ENCODE measurements around the gene CYB5R3. TPM values are rescaled to one million over a fixed set of nuclear protein-coding genes. Genes with fewer than 3 reads are reported as not detected.

CYB5R3 gene
- total RNA-seq, 4 donors from 2014 or later, result 52.6 to 120 (median 75.5) TPM

GRCh38 chr22:42622061-42622710, 27.0 kb downstream of the CYB5R3 start:
- intact Hi-C loops (cut with DNase I), result no loop called here
- 89 to 95% methylated on average over 9 to 12 of the region's 20 CpGs for WGBS, 2 donors
- Histone ChIP-seq H3K4me1 (peaks cover 8 to 27% of the 10 kb centered on the region in 2 donors), H3K4me3 (replicated peaks in 1 of 3) (no peak overlapping the region), H3K36me3 (peaks cover 24 to 28% of the 10 kb centered on the region in 2 donors), H3K9me3 (no peaks in the 10 kb centered on the region), H3K27ac (peak overlapping the region in 2 of 3 donors; percentile 35 to 67), H3K27me3 (no peaks in the 10 kb centered on the region)
- DNase-seq, result no peak
- no peak for TF ChIP-seq POLR2A (IDR thresholded peaks at IDR 0.05)
- TF ChIP-seq CTCF (IDR thresholded peaks at IDR 0.05), result no peak

DNA sequence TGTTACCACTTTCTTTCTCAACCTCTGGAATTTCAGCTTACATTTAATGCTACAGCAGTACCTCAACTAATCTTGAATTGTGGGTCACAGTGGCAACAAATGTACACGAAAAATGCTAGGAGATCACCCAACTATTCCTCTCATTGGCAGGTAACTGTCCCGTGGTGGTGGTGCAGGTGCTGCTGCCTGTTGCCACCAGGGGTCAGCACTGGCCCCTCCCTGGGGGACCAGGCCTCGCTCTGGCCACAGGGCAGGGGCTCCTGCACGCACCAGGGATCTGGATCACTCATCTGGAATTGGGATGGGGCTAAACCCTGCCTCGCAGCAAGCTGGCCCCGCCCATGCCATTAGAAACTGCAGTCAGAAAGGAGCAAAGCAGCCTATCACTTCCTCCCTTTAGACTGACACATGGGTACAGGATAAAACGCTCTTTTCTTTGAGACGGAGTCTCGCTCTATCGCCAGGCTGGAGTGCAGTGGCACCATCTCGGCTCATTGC, 27.6 kb downstream of the CYB5R3 start:
- no peaks in the 10 kb centered on the region for H3K9me3 ChIP-seq
- no peaks in the 10 kb centered on the region for H3K27me3 ChIP-seq
- intact Hi-C loops (cut with DNase I), result no loop called here
- H3K4me1 ChIP-seq, result peaks cover 8 to 27% of the 10 kb centered on the region in 2 donors
- WGBS, 2 donors, result 35 to 44% methylated on average over 7 to 11 of the region's 11 CpGs
- H3K36me3 ChIP-seq, result peaks cover 23% of the 10 kb centered on the region in 2 donors
- DNase-seq, result peak; percentile 77 to 84
- H3K27ac ChIP-seq, result peak overlapping the region in 2 of 3 donors; percentile 35 to 67
- H3K4me3 ChIP-seq (replicated peaks in 1 of 3), result no peak overlapping the region
- TF ChIP-seq CTCF (IDR thresholded peaks at IDR 0.05) (peak; percentile 70 to 88 (median 82)), POLR2A (IDR thresholded peaks at IDR 0.05) (no peak)

GRCh38 chr22:42620084-42620483, 29.1 kb downstream of the CYB5R3 start:
- no peak for DNase-seq
- no peak for TF ChIP-seq POLR2A (IDR thresholded peaks at IDR 0.05)
- TF ChIP-seq CTCF (IDR thresholded peaks at IDR 0.05), result no peak
- no peaks in the 10 kb centered on the region for H3K9me3 ChIP-seq
- intact Hi-C loops (cut with DNase I), result no loop called here
- peaks cover 8 to 40% of the 10 kb centered on the region in 2 donors for H3K4me1 ChIP-seq
- H3K27ac ChIP-seq, result peak overlapping the region in 1 of 3 donors; percentile 52
- H3K4me3 ChIP-seq (replicated peaks in 1 of 3), result no peak overlapping the region
- H3K27me3 ChIP-seq, result no peaks in the 10 kb centered on the region
- 92 to 96% methylated on average over 3 to 4 of the region's 4 CpGs for WGBS, 2 donors
- H3K36me3 ChIP-seq, result peaks cover 9 to 11% of the 10 kb centered on the region in 2 donors

DNA sequence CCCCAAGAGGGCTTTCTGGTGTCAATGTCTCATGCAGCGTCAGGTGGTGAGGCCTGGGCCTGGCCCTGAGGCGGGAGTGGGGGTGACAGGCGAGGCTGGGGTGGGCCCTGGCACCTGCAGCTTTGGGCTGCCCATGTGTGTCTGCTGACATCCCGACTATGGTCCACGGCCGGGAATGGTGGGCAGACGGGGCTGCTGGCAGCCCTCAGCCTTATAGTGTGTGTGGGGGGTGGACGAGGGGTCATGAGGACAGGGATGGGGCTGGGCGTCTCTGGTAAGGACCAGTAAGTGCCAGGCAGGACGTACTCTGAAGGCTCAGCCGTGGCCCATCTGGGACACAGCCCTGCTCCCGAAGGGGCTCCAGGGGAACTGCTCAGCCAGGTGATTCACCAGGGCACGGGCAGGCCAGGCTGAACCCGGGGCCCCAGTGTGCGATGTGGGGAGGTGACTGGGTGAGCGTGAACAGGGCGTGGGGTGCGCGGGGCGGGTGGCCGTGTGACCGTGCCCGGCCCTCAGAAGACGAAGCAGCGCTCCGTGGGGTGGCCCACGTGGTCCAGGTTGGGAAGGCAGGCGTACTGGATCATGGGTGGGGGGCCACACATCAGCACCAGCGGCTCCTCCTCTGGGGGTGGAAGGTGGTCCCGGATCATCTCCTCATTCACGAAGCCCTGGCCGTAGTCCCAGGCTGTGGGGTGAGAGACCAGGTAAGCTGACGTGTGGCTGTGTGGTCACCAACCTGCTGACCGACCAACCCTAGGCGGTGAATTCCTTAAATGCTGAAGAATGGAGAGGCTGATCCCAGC, 29.7 kb downstream of the CYB5R3 start:
- peak overlapping the region in 1 of 3 donors; percentile 52 for H3K27ac ChIP-seq
- peaks cover 8 to 11% of the 10 kb centered on the region in 2 donors for H3K36me3 ChIP-seq
- no peak overlapping the region for H3K4me3 ChIP-seq (replicated peaks in 1 of 3)
- intact Hi-C loops (cut with DNase I), result no loop called here
- peaks cover 8 to 40% of the 10 kb centered on the region in 2 donors for H3K4me1 ChIP-seq
- TF ChIP-seq CTCF (IDR thresholded peaks at IDR 0.05), result no peak
- no peak for TF ChIP-seq POLR2A (IDR thresholded peaks at IDR 0.05)
- H3K27me3 ChIP-seq, result no peaks in the 10 kb centered on the region
- H3K9me3 ChIP-seq, result no peaks in the 10 kb centered on the region
- 88 to 96% methylated on average over 15 to 32 of the region's 35 CpGs for WGBS, 2 donors
- no peak for DNase-seq

All from thyroid gland (tissue), 4 donors.